IgD-negative memory B cell (primary cell): Measurements from ENCODE around the gene EYS. TPM values are rescaled to one million over a fixed set of nuclear protein-coding genes. Genes with fewer than 3 reads are reported as not detected.
A peak's percentile ranks its signal among the peaks of the same experiment; 100 is the strongest.

Experiments used
- H3K27ac Mint-ChIP-seq, 3 donors: one replicate each; pipeline ENCODE4 v1.8.0; 2020 to 2022; ENCODE audit warnings: mild to moderate bottlenecking in 3 of 3, mixed read lengths in 3 of 3, moderate library complexity in 1 of 3
- H3K27me3 Mint-ChIP-seq: one replicate; pipeline ENCODE4 v1.8.0; 2021; ENCODE audit warnings: mixed read lengths
- H3K36me3 Mint-ChIP-seq: one replicate; pipeline ENCODE4 v1.8.0; 2020; ENCODE audit warnings: mild to moderate bottlenecking, mixed read lengths
- H3K4me1 Mint-ChIP-seq, 3 donors: one replicate each; pipeline ENCODE4 v1.8.0; 2020 to 2022; ENCODE audit warnings: mixed read lengths in 3 of 3, mild to moderate bottlenecking in 1 of 3
- H3K4me3 Mint-ChIP-seq, 4 donors: one replicate each; pipeline ENCODE4 v1.8.0; 2020 to 2022; ENCODE audit warnings: mild to moderate bottlenecking in 4 of 4, mixed read lengths in 4 of 4, moderate library complexity in 3 of 4
- H3K9me3 Mint-ChIP-seq, 3 donors: one replicate each; pipeline ENCODE4 v1.8.0; 2020 to 2021; ENCODE audit warnings: mixed read lengths in 3 of 3, mild to moderate bottlenecking in 1 of 3
- polyA plus RNA-seq: library from polyadenylated mRNA; unstranded; fragments of 300-500 nt; fragmentation: Illumina TruSeq; gene quantifications from one replicate; pipeline ENCODE4 v1.2.3, GENCODE V29; 2021

Gene EYS
- polyA plus RNA-seq, 1 donor from 2014 or later: 0.04 TPM

- no peaks in the 10 kb centered on the region for H3K9me3 Mint-ChIP-seq
- no peak overlapping the region for H3K27ac Mint-ChIP-seq
- H3K4me1 Mint-ChIP-seq: peaks cover 0 to 2% (median 0%) of the 10 kb centered on the region in 3 donors
- H3K36me3 Mint-ChIP-seq: no peaks in the 10 kb centered on the region
- no peak overlapping the region for H3K4me3 Mint-ChIP-seq
- H3K27me3 Mint-ChIP-seq: peaks cover 9% of the 10 kb centered on the region
Observed at GRCh38 chr6:63798378-63798777, 1908.6 kb downstream of the EYS start.

- H3K4me1 Mint-ChIP-seq: peaks cover 0 to 2% (median 0%) of the 10 kb centered on the region in 3 donors
- H3K27me3 Mint-ChIP-seq: peaks cover 9% of the 10 kb centered on the region
Observed at GRCh38 chr6:63797721-63798120, 1909.3 kb downstream of the EYS start.

GRCh38 chr6:63795826-63796225, 1911.2 kb downstream of the EYS start:
- H3K9me3 Mint-ChIP-seq: no peaks in the 10 kb centered on the region
- H3K4me3 Mint-ChIP-seq: no peak overlapping the region
- H3K27ac Mint-ChIP-seq: no peak overlapping the region
- H3K36me3 Mint-ChIP-seq: no peaks in the 10 kb centered on the region
- H3K27me3 Mint-ChIP-seq: peaks cover 9% of the 10 kb centered on the region
- no peaks in the 10 kb centered on the region for H3K4me1 Mint-ChIP-seq

More at GRCh38 chr6:63797721-63798120, 1909.3 kb downstream of the EYS start:
- Mint-ChIP-seq H3K9me3 (no peaks in the 10 kb centered on the region), H3K27ac (no peak overlapping the region), H3K36me3 (no peaks in the 10 kb centered on the region), H3K4me3 (no peak overlapping the region)

GRCh38 chr6:63795006-63795405, 1912.0 kb downstream of the EYS start:
- no peaks in the 10 kb centered on the region for H3K36me3 Mint-ChIP-seq

GRCh38 chr6:63793465-63794137, 1913.4 kb downstream of the EYS start:
- H3K4me3 Mint-ChIP-seq: no peak overlapping the region
- H3K36me3 Mint-ChIP-seq: no peaks in the 10 kb centered on the region
- no peaks in the 10 kb centered on the region for H3K9me3 Mint-ChIP-seq
- H3K27ac Mint-ChIP-seq: no peak overlapping the region
- H3K4me1 Mint-ChIP-seq: no peaks in the 10 kb centered on the region
- peaks cover 7% of the 10 kb centered on the region for H3K27me3 Mint-ChIP-seq

More at GRCh38 chr6:63795006-63795405, 1912.0 kb downstream of the EYS start:
- Mint-ChIP-seq H3K27ac (peak overlapping the region in 1 of 3 donors; percentile 16), H3K27me3 (peaks cover 7% of the 10 kb centered on the region), H3K4me1 (no peaks in the 10 kb centered on the region), H3K4me3 (no peak overlapping the region), H3K9me3 (no peaks in the 10 kb centered on the region)

- Mint-ChIP-seq H3K4me1 (no peaks in the 10 kb centered on the region), H3K27me3 (peaks cover 7% of the 10 kb centered on the region), H3K9me3 (no peaks in the 10 kb centered on the region), H3K4me3 (no peak overlapping the region), H3K27ac (no peak overlapping the region), H3K36me3 (no peaks in the 10 kb centered on the region)
Observed at GRCh38 chr6:63792736-63793464, 1914.1 kb downstream of the EYS start.

- Mint-ChIP-seq H3K4me3 (no peak overlapping the region), H3K36me3 (no peaks in the 10 kb centered on the region), H3K4me1 (no peaks in the 10 kb centered on the region), H3K9me3 (no peaks in the 10 kb centered on the region), H3K27me3 (peaks cover 4% of the 10 kb centered on the region), H3K27ac (no peak overlapping the region)
Observed at GRCh38 chr6:63790334-63790733, 1916.7 kb downstream of the EYS start.

GRCh38 chr6:63789699-63790098, 1917.3 kb downstream of the EYS start:
- Mint-ChIP-seq H3K36me3 (no peaks in the 10 kb centered on the region), H3K27ac (no peak overlapping the region), H3K4me3 (no peak overlapping the region), H3K4me1 (no peaks in the 10 kb centered on the region), H3K9me3 (no peaks in the 10 kb centered on the region), H3K27me3 (peaks cover 3% of the 10 kb centered on the region)

GRCh38 chr6:63788569-63788968, 1918.5 kb downstream of the EYS start:
- H3K27me3 Mint-ChIP-seq: peaks cover 2% of the 10 kb centered on the region
- no peaks in the 10 kb centered on the region for H3K36me3 Mint-ChIP-seq
- H3K4me3 Mint-ChIP-seq: no peak overlapping the region
- H3K27ac Mint-ChIP-seq: no peak overlapping the region
- no peaks in the 10 kb centered on the region for H3K4me1 Mint-ChIP-seq
- H3K9me3 Mint-ChIP-seq: no peaks in the 10 kb centered on the region

GRCh38 chr6:63787021-63787420, 1920.0 kb downstream of the EYS start:
- H3K36me3 Mint-ChIP-seq: no peaks in the 10 kb centered on the region
- no peaks in the 10 kb centered on the region for H3K4me1 Mint-ChIP-seq

GRCh38 chr6:63785006-63785405, 1922.0 kb downstream of the EYS start:
- H3K4me1 Mint-ChIP-seq: no peaks in the 10 kb centered on the region
- H3K27ac Mint-ChIP-seq: no peak overlapping the region

More at GRCh38 chr6:63787021-63787420, 1920.0 kb downstream of the EYS start:
- H3K27me3 Mint-ChIP-seq: peaks cover 2% of the 10 kb centered on the region
- H3K27ac Mint-ChIP-seq: no peak overlapping the region
- no peak overlapping the region for H3K4me3 Mint-ChIP-seq
- H3K9me3 Mint-ChIP-seq: no peaks in the 10 kb centered on the region

GRCh38 chr6:63783096-63783495, 1923.9 kb downstream of the EYS start:
- H3K36me3 Mint-ChIP-seq: no peaks in the 10 kb centered on the region
- no peaks in the 10 kb centered on the region for H3K4me1 Mint-ChIP-seq
- H3K4me3 Mint-ChIP-seq: no peak overlapping the region
- no peak overlapping the region for H3K27ac Mint-ChIP-seq
- H3K27me3 Mint-ChIP-seq: peaks cover 2% of the 10 kb centered on the region
- no peaks in the 10 kb centered on the region for H3K9me3 Mint-ChIP-seq

More at GRCh38 chr6:63785006-63785405, 1922.0 kb downstream of the EYS start:
- Mint-ChIP-seq H3K36me3 (no peaks in the 10 kb centered on the region), H3K27me3 (peaks cover 2% of the 10 kb centered on the region), H3K4me3 (no peak overlapping the region), H3K9me3 (no peaks in the 10 kb centered on the region)

GRCh38 chr6:63774961-63775360, 1932.1 kb downstream of the EYS start:
- Mint-ChIP-seq H3K36me3 (no peaks in the 10 kb centered on the region), H3K27me3 (peaks cover 3% of the 10 kb centered on the region), H3K9me3 (no peaks in the 10 kb centered on the region), H3K4me3 (no peak overlapping the region), H3K4me1 (no peaks in the 10 kb centered on the region), H3K27ac (no peak overlapping the region)

- H3K4me3 Mint-ChIP-seq: no peak overlapping the region
- no peaks in the 10 kb centered on the region for H3K36me3 Mint-ChIP-seq
- no peaks in the 10 kb centered on the region for H3K4me1 Mint-ChIP-seq
- no peaks in the 10 kb centered on the region for H3K9me3 Mint-ChIP-seq
- peaks cover 3% of the 10 kb centered on the region for H3K27me3 Mint-ChIP-seq
- H3K27ac Mint-ChIP-seq: no peak overlapping the region
Observed at GRCh38 chr6:63773200-63773599, 1933.8 kb downstream of the EYS start.

GRCh38 chr6:63765828-63766227, 1941.2 kb downstream of the EYS start:
- no peak overlapping the region for H3K4me3 Mint-ChIP-seq
- no peaks in the 10 kb centered on the region for H3K36me3 Mint-ChIP-seq
- no peaks in the 10 kb centered on the region for H3K27me3 Mint-ChIP-seq
- no peak overlapping the region for H3K27ac Mint-ChIP-seq
- no peaks in the 10 kb centered on the region for H3K4me1 Mint-ChIP-seq
- H3K9me3 Mint-ChIP-seq: no peaks in the 10 kb centered on the region
